Esophagus muscularis mucosa (tissue), 4 donors: ENCODE results near the gene FCSK.

Experiments
- EP300 ChIP-seq: sonication (generic); formaldehyde crosslinking; IDR thresholded peaks from one replicate; pipeline ENCODE4 v1.6.1; 2017; ENCODE audit warnings: antibody characterized with exemption
- POLR2A ChIP-seq: fragments of 450-650 bp; IDR thresholded peaks from one replicate; pipeline ENCODE4 v1.6.1; 2017; ENCODE audit warnings: antibody characterized with exemption, moderate library complexity, mild to moderate bottlenecking, low read depth
- POLR2AphosphoS5 ChIP-seq, 2 donors: sonication (generic); formaldehyde crosslinking; IDR thresholded peaks; one replicate each; pipeline ENCODE4 v1.6.1; 2017; ENCODE audit warnings: antibody characterized with exemption in 2 of 2
- TF ChIP-seq, protein P1 (sequence below), 3 experiments: fragments of 200-600 bp in 2 of 3; fragments of 450-650 bp in 1 of 3; sonication (generic) in 2 of 3; IDR thresholded peaks; one replicate each; pipeline ENCODE4 v1.5.1; 2017 to 2019; ENCODE audit warnings: antibody characterized with exemption in 3 of 3, mild to moderate bottlenecking in 2 of 3, moderate library complexity in 1 of 3

DNA sequence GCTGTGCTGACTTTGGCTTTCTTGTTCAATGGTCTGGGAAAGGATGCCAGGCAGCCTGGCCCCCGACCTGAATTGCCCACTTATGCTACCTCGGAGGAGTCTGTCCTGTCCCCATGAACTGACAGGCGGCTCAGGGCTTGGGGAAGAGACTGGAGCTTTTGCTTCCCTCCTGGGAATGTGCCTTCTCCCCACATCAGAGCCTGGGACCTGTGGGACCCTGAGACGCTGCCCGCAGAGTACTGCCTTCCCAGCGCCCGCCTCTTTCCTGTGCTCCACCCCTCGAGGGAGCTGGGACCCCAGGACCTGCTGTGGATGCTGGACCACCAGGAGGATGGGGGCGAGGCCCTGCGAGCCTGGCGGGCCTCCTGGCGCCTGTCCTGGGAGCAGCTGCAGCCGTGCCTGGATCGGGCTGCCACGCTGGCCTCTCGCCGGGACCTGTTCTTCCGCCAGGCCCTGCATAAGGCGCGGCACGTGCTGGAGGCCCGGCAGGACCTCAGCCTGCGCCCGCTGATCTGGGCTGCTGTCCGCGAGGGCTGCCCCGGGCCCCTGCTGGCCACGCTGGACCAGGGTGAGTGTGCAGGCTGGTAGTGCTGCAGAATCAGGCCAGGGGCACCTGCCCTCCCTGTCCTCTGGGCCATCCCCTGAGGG lies 18.5 kb downstream of the FCSK start:
- TF ChIP-seq, protein P1, sequence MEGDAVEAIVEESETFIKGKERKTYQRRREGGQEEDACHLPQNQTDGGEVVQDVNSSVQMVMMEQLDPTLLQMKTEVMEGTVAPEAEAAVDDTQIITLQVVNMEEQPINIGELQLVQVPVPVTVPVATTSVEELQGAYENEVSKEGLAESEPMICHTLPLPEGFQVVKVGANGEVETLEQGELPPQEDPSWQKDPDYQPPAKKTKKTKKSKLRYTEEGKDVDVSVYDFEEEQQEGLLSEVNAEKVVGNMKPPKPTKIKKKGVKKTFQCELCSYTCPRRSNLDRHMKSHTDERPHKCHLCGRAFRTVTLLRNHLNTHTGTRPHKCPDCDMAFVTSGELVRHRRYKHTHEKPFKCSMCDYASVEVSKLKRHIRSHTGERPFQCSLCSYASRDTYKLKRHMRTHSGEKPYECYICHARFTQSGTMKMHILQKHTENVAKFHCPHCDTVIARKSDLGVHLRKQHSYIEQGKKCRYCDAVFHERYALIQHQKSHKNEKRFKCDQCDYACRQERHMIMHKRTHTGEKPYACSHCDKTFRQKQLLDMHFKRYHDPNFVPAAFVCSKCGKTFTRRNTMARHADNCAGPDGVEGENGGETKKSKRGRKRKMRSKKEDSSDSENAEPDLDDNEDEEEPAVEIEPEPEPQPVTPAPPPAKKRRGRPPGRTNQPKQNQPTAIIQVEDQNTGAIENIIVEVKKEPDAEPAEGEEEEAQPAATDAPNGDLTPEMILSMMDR (IDR thresholded peaks at IDR 0.05), result no peak
- TF ChIP-seq POLR2AphosphoS5 (IDR thresholded peaks at IDR 0.05) (no peak), EP300 (no peak), POLR2A (no peak)
